Fibroblast of skin of left quadriceps (primary cell): ENCODE data around the gene DCAF8L1.
A peak's percentile ranks its signal among the peaks of the same experiment; 100 is the strongest.
"Not testable (repeated sequence)": the region's sequence is repeated elsewhere in the genome, so short reads cannot be mapped to it uniquely, and the experiment has no call there.

Experiments
- DNase-seq, 2 experiments: peaks; one replicate each; pipeline ENCODE4 v3.0.0-alpha.2; 2013; ENCODE audit warnings: low read depth in 2 of 2

The DCAF8L1 gene

DNA sequence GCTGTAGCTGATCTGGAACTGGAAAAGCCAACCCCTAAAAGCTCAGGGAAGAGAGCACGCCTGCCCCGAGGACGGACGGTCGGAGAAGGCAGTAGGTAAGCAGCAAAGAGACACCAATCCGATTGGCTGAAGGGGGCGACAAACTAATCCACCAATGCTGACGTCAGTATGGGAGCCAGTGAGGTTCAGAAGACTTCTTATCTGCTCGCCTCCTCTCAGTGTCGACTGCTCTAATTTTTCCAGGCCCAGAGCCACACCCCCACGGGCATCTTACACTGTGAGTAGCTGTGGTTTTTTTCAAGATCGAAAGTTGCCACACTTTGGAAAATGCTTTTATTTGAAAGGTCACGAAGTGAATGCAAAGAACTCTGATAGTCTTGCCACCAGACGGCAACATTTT is at the start of gene DCAF8L1:
DCAF8L1 (minus strand) TSS at position 101 of the 400 bp plus-strand sequence. CDS start 115 bp downstream, outside the sequence.
- no peak for DNase-seq

- no peak for DNase-seq
Measured at GRCh38 chrX:28022371-28022770, 41.1 kb upstream of the DCAF8L1 start.

- DNase-seq = no peak
Measured at GRCh38 chrX:28016823-28017222, 35.6 kb upstream of the DCAF8L1 start.

DNA sequence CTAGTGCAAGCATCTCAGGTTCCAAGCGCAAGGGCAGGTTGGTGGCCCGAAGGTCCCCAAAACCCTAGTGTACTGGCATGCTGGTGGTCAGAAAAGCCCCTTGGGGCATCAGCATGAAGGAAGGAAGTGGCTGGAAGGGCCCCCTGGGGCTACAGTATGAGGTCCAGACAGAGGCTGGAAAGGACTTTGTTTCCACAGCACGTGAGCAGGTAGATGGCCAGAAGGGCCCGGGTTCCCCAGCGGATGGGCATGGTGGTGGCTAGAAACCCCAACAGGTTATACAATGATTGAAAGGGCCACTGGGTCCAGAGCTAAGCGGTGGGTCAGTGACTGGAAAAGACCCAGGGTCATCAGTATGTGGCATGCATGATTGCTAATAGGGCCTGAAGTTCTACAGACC is 34.7 kb upstream of the DCAF8L1 start:
- DNase-seq = no peak

GRCh38 chrX:28010875-28011274 is 29.6 kb upstream of the DCAF8L1 start:
- no peak for DNase-seq

- no peak for DNase-seq
Measured at GRCh38 chrX:27998666-27999065, 17.4 kb upstream of the DCAF8L1 start.

- DNase-seq = no peak
Measured at GRCh38 chrX:27997622-27998021, 16.4 kb upstream of the DCAF8L1 start.

GRCh38 chrX:27996132-27996531 is 14.9 kb upstream of the DCAF8L1 start:
- DNase-seq = no peak

DNA sequence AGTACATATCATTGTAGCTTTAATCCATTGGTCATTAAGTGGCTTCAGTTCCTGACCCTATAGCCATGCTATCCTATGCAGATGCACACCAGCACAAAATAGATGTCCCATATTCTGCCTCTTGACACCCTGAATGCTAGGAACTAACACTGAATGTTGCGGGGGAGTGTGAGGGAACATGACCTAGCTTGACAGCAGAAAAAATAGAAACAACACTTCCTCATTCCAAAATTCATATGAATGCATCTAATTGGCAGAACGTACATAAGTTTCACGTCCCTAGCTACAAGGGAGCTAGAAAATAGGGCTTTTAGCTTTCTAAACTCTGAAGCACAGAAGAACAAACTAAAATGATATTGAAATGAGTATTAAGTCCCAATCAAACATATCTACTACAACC is 14.4 kb upstream of the DCAF8L1 start:
- no peak for DNase-seq

DNA sequence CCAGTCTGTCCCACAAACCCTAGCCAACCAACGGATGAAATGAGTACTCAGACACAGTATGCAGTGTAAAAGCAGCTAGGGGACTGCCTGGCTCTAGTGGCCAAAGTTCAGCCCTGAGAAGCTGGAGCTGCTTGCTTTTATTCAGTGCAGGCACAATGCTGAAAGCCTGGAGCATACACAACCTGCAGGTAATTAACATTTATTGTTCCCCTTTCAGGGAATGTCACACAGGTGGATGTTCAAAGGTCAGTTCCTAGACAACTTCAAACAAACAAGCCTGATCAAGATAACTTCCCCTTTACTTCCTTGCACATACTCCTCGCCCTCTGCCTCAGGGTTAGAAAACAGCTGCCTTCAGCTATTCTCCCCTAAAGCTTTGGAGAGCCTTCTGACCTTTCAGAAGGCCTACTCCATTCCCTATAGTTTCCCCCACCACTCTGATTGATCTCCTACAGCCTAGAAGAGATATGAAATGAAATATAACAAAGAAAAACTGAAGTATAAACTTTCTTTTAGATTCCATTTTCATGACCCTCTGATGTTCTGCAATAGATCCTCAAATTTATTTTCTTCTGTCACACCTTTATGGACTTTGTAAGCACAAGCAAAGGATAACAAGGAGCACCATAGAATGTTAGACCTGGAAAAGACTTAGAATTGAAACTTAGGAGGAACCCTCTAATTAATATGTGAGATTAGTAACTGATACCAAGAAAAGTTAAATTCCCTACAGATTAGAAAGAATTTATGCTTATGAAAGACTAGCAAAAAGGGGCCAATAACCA is 6.8 kb upstream of the DCAF8L1 start:
- DNase-seq = no peak

DNA sequence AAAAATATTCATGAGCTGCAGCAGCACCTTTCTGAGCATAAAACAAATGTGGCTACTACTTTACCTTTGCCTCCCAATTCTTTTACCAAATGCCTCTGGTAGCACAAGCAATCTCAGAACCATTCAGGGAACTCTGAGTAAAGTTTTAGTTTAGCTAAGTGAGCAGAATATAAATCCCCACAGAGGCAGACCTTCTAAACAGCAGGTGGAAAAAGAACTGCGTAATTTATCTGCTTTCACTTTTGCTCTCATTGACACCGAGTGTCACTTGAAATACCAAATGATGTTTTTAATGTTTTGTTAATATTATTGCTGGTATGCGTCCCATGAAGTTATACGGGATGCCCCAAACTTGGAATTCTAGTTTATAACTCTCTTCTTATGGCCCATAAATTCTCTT is 4.3 kb downstream of the DCAF8L1 start:
- DNase-seq = not testable (repeated sequence)

GRCh38 chrX:27976284-27976683 is 5.0 kb downstream of the DCAF8L1 start:
- peak; percentile 20 to 30 for DNase-seq

DNA sequence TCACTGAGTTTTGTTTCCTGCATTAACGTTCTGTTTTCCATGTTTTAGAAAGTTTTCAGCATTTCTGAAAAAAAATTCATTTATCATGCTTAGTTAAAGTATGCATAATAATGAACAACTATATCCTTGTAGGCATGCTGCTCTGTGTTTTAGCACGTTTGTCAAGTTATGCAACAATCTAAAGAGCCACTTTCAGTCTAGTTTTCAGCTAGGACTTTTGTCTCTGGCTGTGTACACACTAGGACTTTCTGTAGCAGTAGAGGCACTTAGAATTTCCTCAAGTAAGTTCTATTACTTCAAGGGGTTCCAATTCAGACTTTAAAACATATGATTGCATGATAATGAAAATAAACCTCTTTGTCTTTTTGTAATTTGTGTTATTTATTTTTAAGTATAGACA is 12.4 kb downstream of the DCAF8L1 start:
- no peak for DNase-seq

GRCh38 chrX:27968352-27968751 is 12.9 kb downstream of the DCAF8L1 start:
- DNase-seq = no peak

DNA sequence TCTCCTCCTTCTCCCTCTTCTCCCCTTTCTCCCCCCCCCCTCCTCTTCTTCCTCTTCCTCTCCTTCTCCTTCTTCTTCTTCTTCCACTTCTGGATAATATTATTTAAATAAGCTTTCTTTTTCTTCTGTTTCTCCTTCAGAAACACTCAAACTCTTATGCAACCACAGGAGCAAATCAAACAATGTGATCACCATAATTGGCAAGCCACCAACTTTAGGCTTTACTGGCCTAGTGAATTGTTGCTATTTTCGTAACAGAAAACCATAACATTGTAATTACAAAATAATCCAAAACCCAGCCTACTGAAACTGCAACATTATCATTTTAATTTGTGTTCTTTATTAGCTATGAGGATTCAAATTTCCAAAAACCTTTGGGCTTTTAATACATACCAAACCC is 14.3 kb downstream of the DCAF8L1 start:
- DNase-seq = peak; percentile 19 to 23

DNA sequence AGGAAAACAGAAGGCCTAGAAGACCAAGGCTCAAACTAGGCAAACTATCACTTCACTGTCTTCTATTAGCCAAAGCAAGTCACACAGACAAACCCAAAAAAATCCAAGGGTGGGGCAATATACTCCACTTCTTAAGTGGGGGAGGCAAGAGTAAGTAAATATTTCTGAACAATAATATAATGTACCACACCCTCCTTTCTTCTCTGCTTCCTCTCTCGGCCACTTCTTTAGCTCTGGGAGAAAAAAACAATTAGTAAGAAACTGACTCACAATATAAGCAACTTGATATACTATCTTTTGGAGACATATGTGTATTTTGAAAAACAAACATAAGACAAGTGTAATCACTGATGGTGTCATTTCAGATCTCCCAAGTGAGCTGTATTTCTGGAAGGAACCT is 14.8 kb downstream of the DCAF8L1 start:
- DNase-seq = no peak

- not testable (repeated sequence) for DNase-seq
Measured at GRCh38 chrX:27965348-27965747, 15.9 kb downstream of the DCAF8L1 start.

- no peak for DNase-seq
Measured at GRCh38 chrX:27964432-27964831, 16.8 kb downstream of the DCAF8L1 start.

GRCh38 chrX:27960410-27960809 is 20.8 kb downstream of the DCAF8L1 start:
- DNase-seq = not testable (repeated sequence)

GRCh38 chrX:27953171-27953570 is 28.1 kb downstream of the DCAF8L1 start:
- no peak for DNase-seq

GRCh38 chrX:27933361-27933760 is 47.9 kb downstream of the DCAF8L1 start:
- no peak for DNase-seq
